Astrocyte (in vitro differentiated cells and primary cell): ENCODE measurements around the gene UBFD1. TPM values are rescaled to one million over a fixed set of nuclear protein-coding genes. Genes with fewer than 3 reads are reported as not detected.
"Not testable (repeated sequence)": the region's sequence is repeated elsewhere in the genome, so short reads cannot be mapped to it uniquely, and the experiment has no call there.

Source experiments
- DNase-seq: peaks from one replicate; pipeline ENCODE4 v3.0.0-alpha.2; 2010; ENCODE audit warnings: low read depth
- FAIRE-seq: peaks from 2 replicates; lab custom pipeline; 2011; peaks lifted over from hg19 to GRCh38; lab: Jason Lieb, UNC
- H2AFZ ChIP-seq: 2 replicates; pipeline ENCODE4 v1.6.0; 2012; ENCODE audit warnings: low read depth, low read length, inconsistent platforms
- H3K27ac ChIP-seq: 2 replicates; pipeline ENCODE4 v1.5.1; 2011; ENCODE audit warnings: low read depth, low read length, inconsistent platforms
- H3K27me3 ChIP-seq: 2 replicates; pipeline ENCODE4 v1.6.0; 2011; ENCODE audit warnings: low read length, inconsistent platforms; ENCODE audit not compliant: insufficient read depth
- H3K36me3 ChIP-seq: 2 replicates; pipeline ENCODE4 v1.5.1; 2011; ENCODE audit warnings: low read length, inconsistent platforms; ENCODE audit not compliant: insufficient read depth
- H3K4me1 ChIP-seq: 2 replicates; pipeline ENCODE4 v1.5.1; 2011; ENCODE audit warnings: low read length, inconsistent platforms; ENCODE audit not compliant: insufficient read depth
- H3K4me2 ChIP-seq: 2 replicates; pipeline ENCODE4 v1.6.0; 2012; ENCODE audit warnings: low read length, inconsistent platforms
- H3K4me3 ChIP-seq: 2 replicates; pipeline ENCODE4 v1.5.1; 2011; ENCODE audit warnings: low read depth, mild to moderate bottlenecking, low read length, inconsistent platforms; ENCODE audit not compliant: insufficient read depth
- H3K79me2 ChIP-seq: 2 replicates; pipeline ENCODE4 v1.6.0; 2012; ENCODE audit warnings: mild to moderate bottlenecking, low read length, inconsistent platforms; ENCODE audit not compliant: insufficient read depth
- H3K9ac ChIP-seq: 2 replicates; pipeline ENCODE4 v1.6.0; 2012; ENCODE audit warnings: mild to moderate bottlenecking, low read length, inconsistent platforms
- H3K9me3 ChIP-seq: 2 replicates; pipeline ENCODE4 v1.5.1; 2012; ENCODE audit warnings: low read depth, mild to moderate bottlenecking, low read length, inconsistent platforms; ENCODE audit not compliant: insufficient read depth
- H4K20me1 ChIP-seq: 2 replicates; pipeline ENCODE4 v1.6.0; 2012; ENCODE audit warnings: low read length, inconsistent platforms; ENCODE audit not compliant: insufficient read depth
- H3K27ac Mint-ChIP-seq: one replicate; pipeline ENCODE4 v1.8.0; 2021; ENCODE audit warnings: mild to moderate bottlenecking, mixed read lengths; ENCODE audit not compliant: unreplicated experiment
- H3K27me3 Mint-ChIP-seq: one replicate; pipeline ENCODE4 v1.8.0; 2021; ENCODE audit warnings: low read depth, mixed read lengths; ENCODE audit not compliant: unreplicated experiment
- H3K36me3 Mint-ChIP-seq: one replicate; pipeline ENCODE4 v1.8.0; 2021; ENCODE audit warnings: low read depth, mixed read lengths; ENCODE audit not compliant: unreplicated experiment
- H3K4me1 Mint-ChIP-seq: one replicate; pipeline ENCODE4 v1.8.0; 2021; ENCODE audit warnings: low read depth, mixed read lengths; ENCODE audit not compliant: unreplicated experiment
- H3K4me3 Mint-ChIP-seq: one replicate; pipeline ENCODE4 v1.8.0; 2021; ENCODE audit warnings: mild to moderate bottlenecking, moderate library complexity, mixed read lengths; ENCODE audit not compliant: unreplicated experiment
- H3K9me3 Mint-ChIP-seq: one replicate; pipeline ENCODE4 v1.8.0; 2021; ENCODE audit warnings: mild to moderate bottlenecking, mixed read lengths; ENCODE audit not compliant: unreplicated experiment
- CTCF ChIP-seq: IDR thresholded peaks from 2 replicates; pipeline ENCODE4 v1.5.1; 2011; ENCODE audit warnings: low read depth, mild to moderate bottlenecking, inconsistent platforms, low read length, moderate library complexity; ENCODE audit not compliant: insufficient read depth
- EZH2 ChIP-seq: IDR thresholded peaks from 2 replicates; pipeline ENCODE4 v1.6.1; 2012; ENCODE audit warnings: mild to moderate bottlenecking, low read length, inconsistent platforms; ENCODE audit not compliant: insufficient read depth
- total RNA-seq: library from RNA; stranded (reverse); gene quantifications from 2 replicates; pipeline ENCODE4 v1.2.1, GENCODE V29; 2021

The UBFD1 gene
- total RNA-seq, 1 donor from 2014 or later: 146 TPM

- Histone ChIP-seq H3K4me2 (no peak overlapping the region), H3K9ac (no peak overlapping the region), H3K9me3 (no peaks in the 10 kb centered on the region), H3K4me1 (no peaks in the 10 kb centered on the region), H2AFZ (no peak overlapping the region), H3K27me3 (no peaks in the 10 kb centered on the region), H4K20me1 (no peaks in the 10 kb centered on the region), H3K4me3 (no peak overlapping the region), H3K27ac (no peak overlapping the region), H3K36me3 (peaks cover 33% of the 10 kb centered on the region), H3K79me2 (peaks cover 5% of the 10 kb centered on the region)
- no peak overlapping the region for H3K27ac Mint-ChIP-seq
- no peak for TF ChIP-seq CTCF
- TF ChIP-seq EZH2: no peak
- peaks cover 2% of the 10 kb centered on the region for H3K9me3 Mint-ChIP-seq
- FAIRE-seq (no peak), DNase-seq (no peak)
- H3K36me3 Mint-ChIP-seq: peaks cover 9% of the 10 kb centered on the region
- no peak overlapping the region for H3K4me3 Mint-ChIP-seq
- no peaks in the 10 kb centered on the region for H3K27me3 Mint-ChIP-seq
- no peaks in the 10 kb centered on the region for H3K4me1 Mint-ChIP-seq
Observed at GRCh38 chr16:23581764-23582163, 24.2 kb downstream of the UBFD1 start.

- H3K27me3 ChIP-seq, H2AFZ ChIP-seq, H3K4me1 Mint-ChIP-seq, H3K27ac ChIP-seq, H3K27ac Mint-ChIP-seq, H3K4me3 Mint-ChIP-seq, H3K9ac ChIP-seq, FAIRE-seq, H3K9me3 Mint-ChIP-seq, H3K4me3 ChIP-seq, DNase-seq, H3K27me3 Mint-ChIP-seq, H3K4me2 ChIP-seq, H3K9me3 ChIP-seq: not testable (repeated sequence)
- H3K79me2 ChIP-seq: peaks cover 16% of the 10 kb centered on the region
- peaks cover 33% of the 10 kb centered on the region for H3K36me3 ChIP-seq
- peaks cover 12% of the 10 kb centered on the region for H3K4me1 ChIP-seq
- peaks cover 13% of the 10 kb centered on the region for H3K36me3 Mint-ChIP-seq
- H4K20me1 ChIP-seq: peaks cover 13% of the 10 kb centered on the region
Observed at GRCh38 chr16:23583271-23583670, 25.7 kb downstream of the UBFD1 start.

GRCh38 chr16:23584186-23585076 is 26.9 kb downstream of the UBFD1 start:
- FAIRE-seq: no peak
- H3K4me1 ChIP-seq: peaks cover 16% of the 10 kb centered on the region
- Mint-ChIP-seq H3K4me3 (no peak overlapping the region), H3K27ac (no peak overlapping the region), H3K27me3 (no peaks in the 10 kb centered on the region), H3K9me3 (peaks cover 2% of the 10 kb centered on the region), H3K36me3 (peaks cover 11% of the 10 kb centered on the region), H3K4me1 (peaks cover 5% of the 10 kb centered on the region)
- H3K79me2 ChIP-seq: peaks cover 28% of the 10 kb centered on the region
- no peaks in the 10 kb centered on the region for H3K27me3 ChIP-seq
- TF ChIP-seq EZH2 (no peak), CTCF (no peak)
- H3K9me3 ChIP-seq: no peaks in the 10 kb centered on the region
- no peak overlapping the region for H3K4me2 ChIP-seq
- no peak overlapping the region for H2AFZ ChIP-seq
- H4K20me1 ChIP-seq: peaks cover 24% of the 10 kb centered on the region
- H3K36me3 ChIP-seq: peaks cover 37% of the 10 kb centered on the region
- no peak for DNase-seq
- H3K9ac ChIP-seq: no peak overlapping the region
- H3K27ac ChIP-seq: no peak overlapping the region
- no peak overlapping the region for H3K4me3 ChIP-seq
